PFSK-1 (cell line): ENCODE measurements around the gene ADGRL3.

ENCODE experiments used
- FOXP2 ChIP-seq: optimal IDR thresholded peaks from 2 replicates; pipeline ENCODE3; 2011; ENCODE audit warnings: borderline replicate concordance, control low read depth, inconsistent platforms; ENCODE audit not compliant: insufficient read depth; ENCODE audit errors: extremely low read length, extremely low read depth
- POLR2AphosphoS5 ChIP-seq: IDR thresholded peaks from 2 replicates; pipeline ENCODE4 v1.6.1; 2012; ENCODE audit warnings: low read depth, mild to moderate bottlenecking, control low read depth, low read length, moderate library complexity
- SIN3A ChIP-seq: IDR thresholded peaks from 2 replicates; pipeline ENCODE4 v1.6.1; 2012; ENCODE audit warnings: mild to moderate bottlenecking, low read length, moderate library complexity, borderline replicate concordance; ENCODE audit not compliant: insufficient read depth
- TAF1 ChIP-seq: IDR thresholded peaks from 2 replicates; pipeline ENCODE4 v1.6.1; 2012; ENCODE audit warnings: low read length, control low read depth, borderline replicate concordance; ENCODE audit not compliant: insufficient read depth
- TF ChIP-seq, protein P1 (sequence below), 2 experiments: IDR thresholded peaks; 2 replicates each; pipeline versions ENCODE4 v1.6.1 to v1.8.0; 2011 to 2012; ENCODE audit warnings: low read depth in 2 of 2, low read length in 2 of 2, control low read depth in 1 of 2, inconsistent platforms in 1 of 2, mild to moderate bottlenecking in 1 of 2, moderate library complexity in 1 of 2; ENCODE audit not compliant: insufficient read depth in 1 of 2

The ADGRL3 gene

DNA sequence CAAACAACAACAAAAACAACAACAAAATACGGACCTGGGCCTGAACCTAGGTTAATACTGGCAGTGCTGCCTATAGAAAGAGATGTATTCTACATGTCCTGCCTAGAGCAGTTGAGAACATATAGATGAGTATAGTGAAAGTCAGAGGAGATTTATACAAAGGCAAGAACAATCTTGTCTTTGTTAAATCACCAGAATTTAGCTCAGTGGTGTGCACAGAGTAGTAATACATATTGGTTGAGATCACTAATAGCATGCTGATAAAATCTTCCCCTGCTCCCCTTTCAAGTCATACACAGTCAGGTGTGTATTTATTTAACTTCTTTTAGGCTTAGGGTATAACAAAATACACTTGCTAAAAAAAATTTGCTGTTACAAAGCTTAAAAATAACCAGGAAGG, 247.8 kb downstream of the ADGRL3 start:
- TF ChIP-seq POLR2AphosphoS5 (no peak), SIN3A (no peak), TAF1 (no peak), FOXP2 (no peak)
- TF ChIP-seq, protein P1, sequence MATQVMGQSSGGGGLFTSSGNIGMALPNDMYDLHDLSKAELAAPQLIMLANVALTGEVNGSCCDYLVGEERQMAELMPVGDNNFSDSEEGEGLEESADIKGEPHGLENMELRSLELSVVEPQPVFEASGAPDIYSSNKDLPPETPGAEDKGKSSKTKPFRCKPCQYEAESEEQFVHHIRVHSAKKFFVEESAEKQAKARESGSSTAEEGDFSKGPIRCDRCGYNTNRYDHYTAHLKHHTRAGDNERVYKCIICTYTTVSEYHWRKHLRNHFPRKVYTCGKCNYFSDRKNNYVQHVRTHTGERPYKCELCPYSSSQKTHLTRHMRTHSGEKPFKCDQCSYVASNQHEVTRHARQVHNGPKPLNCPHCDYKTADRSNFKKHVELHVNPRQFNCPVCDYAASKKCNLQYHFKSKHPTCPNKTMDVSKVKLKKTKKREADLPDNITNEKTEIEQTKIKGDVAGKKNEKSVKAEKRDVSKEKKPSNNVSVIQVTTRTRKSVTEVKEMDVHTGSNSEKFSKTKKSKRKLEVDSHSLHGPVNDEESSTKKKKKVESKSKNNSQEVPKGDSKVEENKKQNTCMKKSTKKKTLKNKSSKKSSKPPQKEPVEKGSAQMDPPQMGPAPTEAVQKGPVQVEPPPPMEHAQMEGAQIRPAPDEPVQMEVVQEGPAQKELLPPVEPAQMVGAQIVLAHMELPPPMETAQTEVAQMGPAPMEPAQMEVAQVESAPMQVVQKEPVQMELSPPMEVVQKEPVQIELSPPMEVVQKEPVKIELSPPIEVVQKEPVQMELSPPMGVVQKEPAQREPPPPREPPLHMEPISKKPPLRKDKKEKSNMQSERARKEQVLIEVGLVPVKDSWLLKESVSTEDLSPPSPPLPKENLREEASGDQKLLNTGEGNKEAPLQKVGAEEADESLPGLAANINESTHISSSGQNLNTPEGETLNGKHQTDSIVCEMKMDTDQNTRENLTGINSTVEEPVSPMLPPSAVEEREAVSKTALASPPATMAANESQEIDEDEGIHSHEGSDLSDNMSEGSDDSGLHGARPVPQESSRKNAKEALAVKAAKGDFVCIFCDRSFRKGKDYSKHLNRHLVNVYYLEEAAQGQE (IDR thresholded peaks at IDR 0.05; ENCODE audit: insufficient read depth in 1 of 2, low read depth in 2 of 2, low read length in 2 of 2), result no peak

GRCh38 chr4:61451935-61452334, 251.8 kb downstream of the ADGRL3 start:
- TF ChIP-seq SIN3A, result no peak
- no peak for TF ChIP-seq FOXP2
- TF ChIP-seq POLR2AphosphoS5, result no peak
- TF ChIP-seq, protein P1 (IDR thresholded peaks at IDR 0.05; ENCODE audit: insufficient read depth in 1 of 2, low read depth in 2 of 2, low read length in 2 of 2), result no peak
- TF ChIP-seq TAF1, result no peak

- no peak for TF ChIP-seq POLR2AphosphoS5
- no peak for TF ChIP-seq FOXP2
- TF ChIP-seq TAF1, result no peak
- TF ChIP-seq, protein P1 (IDR thresholded peaks at IDR 0.05; ENCODE audit: insufficient read depth in 1 of 2, low read depth in 2 of 2, low read length in 2 of 2), result no peak
- no peak for TF ChIP-seq SIN3A
Observed at GRCh38 chr4:61461956-61462355, 261.8 kb downstream of the ADGRL3 start.

GRCh38 chr4:61462451-61463326, 262.6 kb downstream of the ADGRL3 start:
- TF ChIP-seq, protein P1 (IDR thresholded peaks at IDR 0.05; ENCODE audit: insufficient read depth in 1 of 2, low read depth in 2 of 2, low read length in 2 of 2), result no peak
- TF ChIP-seq FOXP2 (no peak), SIN3A (no peak), POLR2AphosphoS5 (no peak), TAF1 (no peak)
